AG04449 (cell line): Measurements from ENCODE around the gene SYPL2.

Experiments
- CTCF ChIA-PET: fragments of 350-600 bp; formaldehyde crosslinking; extraction: SDS; loops from one replicate; lab custom pipeline; 2021; ENCODE audit warnings: antibody characterized with exemption; lab: Yijun Ruan, JAX
- POLR2A ChIA-PET: fragments of 400-600, 350-600 bp; formaldehyde crosslinking; extraction: SDS; loops from one replicate; lab custom pipeline; 2020; ENCODE audit warnings: antibody characterized with exemption, inconsistent platforms; lab: Yijun Ruan, JAX
- DNase-seq: peaks from one replicate; pipeline ENCODE4 v3.0.0-alpha.2; 2010; ENCODE audit warnings: low read depth, low spot score
- H3K4me3 ChIP-seq: 2 replicates; pipeline ENCODE4 v1.5.1; 2011; ENCODE audit warnings: low read depth, mild to moderate bottlenecking, control low read depth, low read length
- TF ChIP-seq, protein P1 (sequence below): IDR thresholded peaks from one replicate; pipeline ENCODE4 v1.5.1; 2011; ENCODE audit warnings: mild to moderate bottlenecking, moderate library complexity, low read length, control low read depth, inconsistent platforms; ENCODE audit not compliant: insufficient read depth; ENCODE audit errors: missing control alignments

SYPL2 gene

DNA sequence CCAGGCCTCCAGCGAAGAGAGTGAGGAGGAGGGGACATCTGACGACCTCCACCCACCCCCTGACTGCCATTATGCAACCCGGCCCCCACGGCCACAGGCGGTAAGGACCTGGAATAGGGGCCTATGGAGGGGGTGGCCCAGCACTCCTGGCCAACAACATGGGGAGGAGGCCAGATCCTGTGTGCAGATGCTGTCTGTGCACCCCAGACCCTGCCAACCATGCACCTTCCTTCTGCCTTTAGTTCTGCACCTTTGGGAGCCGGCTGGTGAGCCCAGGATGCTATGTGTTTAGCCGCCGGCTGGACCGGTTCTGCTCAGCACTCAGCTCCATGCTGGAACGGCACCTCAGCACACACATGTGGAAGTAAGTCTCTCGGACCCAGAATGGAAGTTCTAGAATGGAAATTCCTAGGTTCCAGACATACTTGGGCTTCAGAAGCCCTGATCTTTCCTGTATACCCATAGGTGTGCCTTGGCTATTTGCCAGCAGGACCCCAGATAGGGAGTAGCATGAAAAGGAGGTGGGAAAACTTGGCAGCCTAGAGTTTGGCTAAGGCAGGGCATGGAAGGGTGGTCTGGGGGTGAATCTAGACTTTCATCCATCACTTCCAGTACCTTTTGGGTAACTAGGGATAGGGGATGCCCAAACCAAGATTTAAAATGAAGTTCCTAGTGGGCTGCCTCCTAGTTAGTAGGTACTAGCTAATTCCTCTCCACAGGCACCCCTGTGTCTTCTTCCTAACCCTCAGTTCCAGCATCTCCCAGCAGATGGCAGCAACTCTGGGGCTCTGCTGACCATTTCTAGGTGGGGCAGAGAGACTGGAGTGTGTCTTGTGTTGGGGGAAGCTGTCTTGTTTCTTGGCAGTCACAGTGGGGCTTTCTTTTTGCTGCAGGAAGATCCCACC lies 23.9 kb downstream of the SYPL2 start:
- no peak for DNase-seq
- TF ChIP-seq, protein P1, sequence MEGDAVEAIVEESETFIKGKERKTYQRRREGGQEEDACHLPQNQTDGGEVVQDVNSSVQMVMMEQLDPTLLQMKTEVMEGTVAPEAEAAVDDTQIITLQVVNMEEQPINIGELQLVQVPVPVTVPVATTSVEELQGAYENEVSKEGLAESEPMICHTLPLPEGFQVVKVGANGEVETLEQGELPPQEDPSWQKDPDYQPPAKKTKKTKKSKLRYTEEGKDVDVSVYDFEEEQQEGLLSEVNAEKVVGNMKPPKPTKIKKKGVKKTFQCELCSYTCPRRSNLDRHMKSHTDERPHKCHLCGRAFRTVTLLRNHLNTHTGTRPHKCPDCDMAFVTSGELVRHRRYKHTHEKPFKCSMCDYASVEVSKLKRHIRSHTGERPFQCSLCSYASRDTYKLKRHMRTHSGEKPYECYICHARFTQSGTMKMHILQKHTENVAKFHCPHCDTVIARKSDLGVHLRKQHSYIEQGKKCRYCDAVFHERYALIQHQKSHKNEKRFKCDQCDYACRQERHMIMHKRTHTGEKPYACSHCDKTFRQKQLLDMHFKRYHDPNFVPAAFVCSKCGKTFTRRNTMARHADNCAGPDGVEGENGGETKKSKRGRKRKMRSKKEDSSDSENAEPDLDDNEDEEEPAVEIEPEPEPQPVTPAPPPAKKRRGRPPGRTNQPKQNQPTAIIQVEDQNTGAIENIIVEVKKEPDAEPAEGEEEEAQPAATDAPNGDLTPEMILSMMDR, result peak; percentile 85

DNA sequence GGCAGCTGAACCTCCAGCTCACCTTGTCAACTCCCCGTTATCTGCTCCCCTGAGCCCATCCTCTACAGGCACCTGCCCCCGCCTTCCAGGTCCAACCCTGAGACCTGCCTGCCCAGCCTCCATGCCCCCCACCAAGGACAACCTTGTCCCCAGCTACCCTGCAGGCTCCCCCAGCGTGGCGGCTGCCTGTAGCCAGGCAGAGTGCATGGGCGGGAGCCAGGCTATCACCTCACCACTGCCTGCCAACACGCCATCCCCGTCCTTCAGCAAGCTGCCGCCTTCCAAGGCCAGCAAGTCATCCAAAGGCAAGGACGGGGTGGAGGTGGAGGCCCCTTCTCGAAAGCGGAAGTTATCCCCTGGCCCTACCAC lies 24.6 kb downstream of the SYPL2 start:
- ChIA-PET POLR2A (interaction anchor here (1.4 kb wide), 1 partner anchor 41 kb away, joined by 9 read pairs; no protein-coding TSS in a partner anchor), CTCF (interaction anchor here (0.6 to 43.1 kb wide), 26 partner anchors 9 to 1681 kb away, joined by 3 to 2790 read pairs (median 4); partner anchors contain the start of genes AMIGO1, ATXN7L2, GNAI3 and GPR61)
- H3K4me3 ChIP-seq, result no peak overlapping the region
- DNase-seq, result no peak
- TF ChIP-seq, protein P1, result no peak

More for the DNA sequence above, 23.9 kb downstream of the SYPL2 start:
- H3K4me3 ChIP-seq, result no peak overlapping the region
- ChIA-PET POLR2A (interaction anchor here (0.7 to 1.4 kb wide), 2 partner anchors 42 to 50 kb away, joined by 3 to 9 read pairs; partner anchors contain the start of gene GPR61), CTCF (interaction anchor here (0.6 to 43.1 kb wide), 29 partner anchors 8 to 1682 kb away, joined by 3 to 2790 read pairs (median 4); partner anchors contain the start of genes AMIGO1, ATXN7L2, GNAI3 and GPR61)

DNA sequence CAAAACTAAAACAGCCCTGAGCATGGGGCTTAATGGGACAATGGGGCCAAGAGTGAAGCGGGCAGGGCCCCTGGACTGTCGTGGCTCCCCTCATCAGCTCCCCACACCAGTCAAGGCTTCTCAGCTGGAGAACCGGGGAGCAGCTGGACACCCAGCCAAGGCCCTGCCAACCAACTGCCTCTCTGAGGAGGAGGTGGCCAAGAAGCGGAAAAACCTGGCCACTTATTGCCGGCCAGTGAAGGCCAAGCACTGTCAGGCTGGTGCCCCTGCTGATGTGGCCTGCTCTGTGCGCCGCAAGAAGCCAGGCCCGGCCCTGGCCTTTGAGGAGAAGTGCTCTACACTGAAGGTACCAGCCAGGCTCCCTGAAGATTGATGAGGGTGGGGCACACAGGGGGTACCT lies 25.0 kb downstream of the SYPL2 start:
- H3K4me3 ChIP-seq, result no peak overlapping the region
- no peak for DNase-seq
- TF ChIP-seq, protein P1, result no peak
- CTCF ChIA-PET, result interaction anchor here (0.6 to 43.1 kb wide), 29 partner anchors 9 to 1681 kb away, joined by 3 to 2790 read pairs (median 4); partner anchors contain the start of genes AMIGO1, ATXN7L2, GNAI3 and GPR61
- POLR2A ChIA-PET, result no interaction called here

DNA sequence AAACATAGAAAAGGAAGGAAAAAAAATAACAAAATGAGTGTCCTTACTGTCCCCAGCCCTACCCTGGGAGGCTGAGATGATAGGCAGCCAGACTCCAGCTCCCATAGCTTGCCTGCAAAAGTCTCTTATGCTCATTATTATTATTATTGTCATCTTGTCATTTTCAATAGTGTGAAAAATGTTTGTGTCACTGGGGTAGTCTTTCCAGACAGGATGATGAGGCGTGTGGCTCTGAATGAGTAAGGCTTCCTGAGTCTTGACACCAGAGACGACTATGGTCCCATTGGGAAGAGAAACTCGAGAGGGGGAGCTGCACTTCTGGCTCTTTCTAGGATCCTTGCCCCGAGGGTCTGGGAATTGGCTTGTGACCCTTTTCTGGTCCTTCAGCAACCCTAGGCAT lies 26.4 kb downstream of the SYPL2 start:
- H3K4me3 ChIP-seq, result no peak overlapping the region
- ChIA-PET CTCF (interaction anchor here (0.8 to 43.1 kb wide), 32 partner anchors 11 to 284 kb away, joined by 3 to 2790 read pairs (median 5); partner anchors contain the start of genes AMIGO1, ATXN7L2, GNAI3 and GPR61), POLR2A (no interaction called here)
- TF ChIP-seq, protein P1, result no peak
- DNase-seq, result no peak

DNA sequence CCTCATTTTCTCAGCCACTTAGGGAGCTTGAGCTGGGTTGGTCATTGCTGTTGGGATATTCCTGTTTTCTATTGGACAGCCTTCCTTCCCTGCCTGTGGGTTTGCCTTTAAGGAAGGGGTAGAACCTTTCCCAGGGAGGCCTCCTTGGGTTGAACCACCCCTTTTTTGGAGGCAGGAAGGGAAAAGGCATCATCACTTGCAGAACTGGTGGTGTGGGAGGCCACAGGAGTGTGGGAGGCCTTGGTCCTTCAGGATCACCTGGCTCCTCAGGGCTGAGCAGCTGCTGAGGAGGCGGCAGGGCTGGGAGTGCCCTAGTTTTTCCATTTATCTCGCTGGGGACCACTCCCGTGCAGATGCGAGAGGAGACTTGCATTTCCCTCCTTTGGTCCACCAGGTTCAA lies 26.9 kb downstream of the SYPL2 start:
- no peak overlapping the region for H3K4me3 ChIP-seq
- CTCF ChIA-PET, result interaction anchor here (0.8 to 43.1 kb wide), 29 partner anchors 11 to 295 kb away, joined by 3 to 2790 read pairs (median 6); partner anchors contain the start of genes AMIGO1, ATXN7L2, GPR61 and PSMA5
- TF ChIP-seq, protein P1, result no peak
- DNase-seq, result no peak
- POLR2A ChIA-PET, result no interaction called here
